Forelimb muscle (tissue), 1 donor: ENCODE measurements around the gene MDFIC. TPM values are rescaled to one million over a fixed set of nuclear protein-coding genes. Genes with fewer than 3 reads are reported as not detected.

Experiments used
- DNase-seq: peaks from one replicate; pipeline ENCODE4 v3.0.0-alpha.2; 2013; ENCODE audit warnings: low read depth
- polyA plus RNA-seq: library from polyadenylated mRNA; unstranded; fragments of 120-200 nt; gene quantifications from one replicate; pipeline ENCODE4 v1.2.1, GENCODE V29; 2013; ENCODE audit not compliant: insufficient read length

MDFIC gene
- polyA plus RNA-seq, 1 donor, result 32.2 TPM

DNA sequence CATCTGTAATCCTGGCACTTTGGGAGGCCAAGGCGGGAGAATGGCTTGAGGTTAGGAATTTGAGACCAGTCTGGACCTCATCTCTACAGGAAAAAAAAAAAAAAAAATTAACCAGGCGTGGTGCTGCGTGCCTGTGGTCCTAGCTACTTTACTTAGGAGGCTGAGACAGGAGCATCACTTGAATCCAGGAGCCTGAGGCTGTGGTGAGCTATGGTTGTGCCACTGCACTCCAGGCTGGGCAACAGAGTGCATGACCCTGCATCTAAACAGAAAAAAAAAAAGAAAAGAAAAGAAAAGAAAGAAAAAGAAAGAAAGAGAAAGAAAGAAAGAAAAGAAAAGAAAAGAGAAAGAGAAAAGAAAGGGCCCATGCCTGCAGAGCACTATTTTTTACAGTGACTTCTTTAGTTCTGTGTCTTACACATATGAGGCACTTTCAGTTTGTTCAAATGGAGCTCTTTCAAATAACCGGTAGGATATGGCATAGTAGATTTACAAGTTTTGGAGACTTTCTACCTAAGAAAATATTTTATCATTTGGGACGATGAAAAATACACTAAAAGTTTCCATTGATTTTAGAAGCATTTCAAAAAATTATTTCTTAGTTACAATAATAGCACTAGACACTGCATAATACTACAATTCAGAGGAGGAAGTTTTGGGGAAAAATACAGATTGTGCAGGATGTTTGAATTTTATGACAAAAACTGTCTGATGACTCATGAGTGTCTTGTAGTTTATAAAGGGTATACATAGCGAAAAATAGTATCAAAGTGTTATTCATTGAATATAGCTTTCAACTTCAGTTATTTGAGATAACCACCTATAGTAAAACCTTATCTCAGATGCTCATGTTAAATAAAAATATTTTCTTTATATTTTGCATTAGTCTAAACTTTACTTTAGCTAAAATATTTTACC is 75.9 kb downstream of the MDFIC start:
- no peak for DNase-seq

DNA sequence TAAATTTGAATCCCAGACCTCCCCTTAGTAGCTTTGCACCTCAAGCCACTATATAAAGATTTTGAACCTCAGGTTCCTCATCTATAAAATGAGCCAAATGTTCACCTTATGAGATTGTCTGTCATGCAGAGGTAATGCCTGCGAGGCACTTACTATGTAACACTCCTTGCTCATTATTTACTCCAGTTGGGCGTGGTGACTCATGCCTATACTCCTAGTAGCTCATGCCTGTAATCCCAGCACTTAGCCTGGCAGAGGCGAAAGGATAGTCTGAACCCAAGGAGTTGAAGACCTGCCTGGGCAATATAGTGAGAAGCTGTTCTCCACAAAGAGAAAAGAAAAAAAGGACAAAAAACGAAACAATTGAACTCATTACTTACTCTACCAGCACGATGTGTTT is 82.2 kb downstream of the MDFIC start:
- no peak for DNase-seq

DNA sequence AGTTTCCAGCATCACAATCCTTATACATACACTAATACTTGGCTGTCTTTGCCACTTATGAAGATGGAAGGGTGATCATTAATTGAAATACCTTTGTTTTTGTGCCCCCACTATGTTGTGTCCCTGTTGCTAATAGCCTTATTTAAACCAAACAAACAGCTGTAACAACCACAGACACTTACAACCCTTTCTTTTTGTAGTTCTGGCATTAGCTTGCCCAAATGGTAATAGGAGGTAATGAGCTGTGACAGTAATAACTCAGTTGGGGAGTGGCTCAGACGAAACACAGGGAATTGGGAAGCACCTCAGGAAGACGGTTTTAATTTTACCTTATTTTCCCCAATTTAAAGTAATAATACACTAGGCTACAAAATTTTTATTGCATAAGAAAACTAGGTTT is 83.4 kb downstream of the MDFIC start:
- DNase-seq, result no peak

DNA sequence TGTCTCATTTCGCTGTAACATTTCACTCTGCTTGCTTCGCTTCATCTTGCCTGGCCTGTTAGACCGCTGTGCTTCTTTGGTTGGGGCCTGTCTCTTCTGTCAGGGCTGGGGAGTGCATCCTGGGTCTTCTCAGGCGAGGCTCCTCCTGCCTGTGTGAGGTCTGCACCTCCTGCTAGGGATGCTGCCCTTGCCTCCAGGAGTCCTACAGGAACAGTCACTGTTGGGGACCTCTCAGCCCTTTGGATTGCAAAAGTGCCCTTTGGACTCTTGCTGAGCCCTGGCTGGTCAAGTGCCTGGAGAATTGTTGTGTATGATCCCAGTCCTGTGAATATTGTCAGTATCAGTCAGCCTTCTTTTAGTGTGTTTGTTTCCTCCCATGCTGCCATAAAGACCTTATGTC is 84.1 kb downstream of the MDFIC start:
- DNase-seq, result no peak

DNA sequence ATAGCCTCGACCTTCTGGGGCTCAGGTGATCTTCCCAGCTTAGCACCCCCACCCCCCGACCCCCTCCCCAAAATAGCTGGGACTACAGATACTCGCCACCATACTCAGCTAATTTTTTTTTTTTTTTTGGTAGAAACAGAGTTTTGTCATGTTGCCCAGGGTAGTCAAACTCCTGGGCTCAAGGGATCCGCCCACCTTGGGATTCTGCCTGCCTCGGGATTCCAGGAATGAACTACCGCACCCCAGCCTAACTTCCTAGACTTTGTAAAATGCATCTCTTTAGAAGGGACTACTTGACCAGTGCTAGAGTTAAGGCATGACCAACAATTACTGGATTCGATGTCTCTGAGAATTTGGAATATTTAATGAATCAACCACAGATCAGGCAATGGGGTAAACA is 85.9 kb downstream of the MDFIC start:
- no peak for DNase-seq

DNA sequence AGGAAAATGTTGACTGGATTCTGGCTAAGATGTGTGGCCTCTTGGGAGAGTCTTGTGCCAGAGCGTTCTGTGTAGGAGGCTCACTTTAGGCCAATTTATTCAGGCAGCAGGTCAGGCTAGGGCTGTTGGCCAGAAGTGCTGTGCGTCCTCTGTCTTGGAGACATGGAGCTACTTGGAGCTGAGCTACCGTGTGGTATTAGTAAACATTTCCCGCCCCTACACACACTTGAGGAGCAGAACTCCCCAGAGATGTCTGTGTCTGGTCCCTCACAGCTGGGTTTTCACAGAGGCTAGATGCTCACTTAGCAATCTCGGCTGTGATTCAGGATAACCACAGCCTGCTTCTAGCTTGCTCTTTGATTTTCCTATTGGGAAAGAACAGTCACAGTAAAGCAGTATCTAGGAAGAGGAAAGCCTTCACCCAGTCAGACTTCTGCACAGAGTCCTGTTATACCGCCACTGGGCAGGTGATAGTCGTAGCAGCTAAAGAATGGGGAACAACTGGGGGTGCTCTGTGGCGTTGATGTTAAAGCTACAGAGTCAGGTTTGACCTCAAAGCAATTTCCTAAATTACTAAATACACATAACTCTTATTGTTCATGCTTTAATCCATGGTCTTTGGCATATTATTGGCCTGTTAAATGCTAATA is 86.7 kb downstream of the MDFIC start:
- DNase-seq, result peak; percentile 72

DNA sequence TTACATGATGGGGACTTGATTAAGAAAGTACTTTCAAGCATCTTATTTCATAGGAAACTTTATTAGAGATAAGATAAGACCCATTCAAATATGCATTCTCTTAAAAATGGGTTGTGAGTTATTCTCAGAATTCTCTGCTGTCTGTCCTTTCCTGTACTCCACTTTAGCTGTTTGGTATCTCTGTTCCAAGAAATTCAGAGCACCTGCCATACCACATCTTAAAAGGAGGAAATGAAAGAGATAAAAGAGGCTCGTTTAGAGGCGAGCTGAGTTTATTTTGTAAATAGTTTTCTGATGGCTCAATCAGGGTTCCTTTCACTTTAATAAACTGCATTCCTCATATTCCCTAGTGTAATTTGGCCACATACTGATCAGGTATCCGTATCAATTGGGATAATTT is 87.2 kb downstream of the MDFIC start:
- no peak for DNase-seq

DNA sequence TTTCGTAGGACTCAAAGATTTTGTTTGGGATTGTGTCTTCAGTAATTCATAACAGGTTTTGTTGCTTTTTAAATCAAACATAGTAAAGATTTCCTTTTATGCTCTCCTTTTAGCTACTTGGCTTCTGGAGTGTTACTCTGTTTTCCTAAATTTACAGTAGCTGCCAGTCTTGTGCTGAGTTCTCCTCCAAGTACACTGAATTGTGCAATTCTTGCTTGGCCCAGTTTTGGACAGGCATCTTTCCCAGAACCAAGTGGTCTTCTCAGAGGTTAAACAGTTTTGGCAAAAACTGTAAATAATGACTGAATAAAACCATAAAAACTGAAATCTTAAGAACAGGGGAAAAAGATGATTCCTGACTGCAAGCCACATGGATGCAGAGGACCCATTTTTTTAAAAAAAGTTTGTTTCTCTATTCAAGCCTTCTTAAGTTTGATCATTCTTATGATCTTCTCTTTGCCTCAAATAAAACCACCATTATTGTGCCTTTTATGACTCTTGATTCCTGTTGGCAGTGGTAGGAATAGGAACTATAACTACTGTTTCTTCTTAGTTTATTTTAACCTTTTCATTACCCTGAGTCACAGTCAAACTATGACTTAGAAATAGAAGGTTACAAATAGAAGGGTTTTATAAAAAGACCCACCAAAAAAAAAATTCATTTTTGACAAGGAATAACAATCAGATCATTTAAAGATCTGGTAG is 88.0 kb downstream of the MDFIC start:
- peak; percentile 46 for DNase-seq

DNA sequence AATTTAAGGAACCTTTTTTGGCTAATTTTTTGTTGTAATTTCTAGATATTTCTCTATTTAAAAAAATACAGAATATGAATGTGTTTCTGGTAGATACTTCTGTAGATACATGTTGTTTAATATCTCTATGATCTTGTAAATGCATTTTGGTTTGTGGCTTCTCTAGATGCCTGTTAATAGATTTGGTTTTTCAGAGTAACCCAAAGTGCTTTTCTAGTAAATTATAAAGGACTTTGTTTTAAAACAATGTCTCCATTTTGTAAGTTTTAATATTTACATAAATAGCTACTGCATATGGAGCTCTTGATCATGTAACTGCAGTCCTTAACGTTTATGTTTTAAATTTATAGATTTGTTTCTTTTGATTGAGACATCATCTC is 88.5 kb downstream of the MDFIC start:
- DNase-seq, result no peak

DNA sequence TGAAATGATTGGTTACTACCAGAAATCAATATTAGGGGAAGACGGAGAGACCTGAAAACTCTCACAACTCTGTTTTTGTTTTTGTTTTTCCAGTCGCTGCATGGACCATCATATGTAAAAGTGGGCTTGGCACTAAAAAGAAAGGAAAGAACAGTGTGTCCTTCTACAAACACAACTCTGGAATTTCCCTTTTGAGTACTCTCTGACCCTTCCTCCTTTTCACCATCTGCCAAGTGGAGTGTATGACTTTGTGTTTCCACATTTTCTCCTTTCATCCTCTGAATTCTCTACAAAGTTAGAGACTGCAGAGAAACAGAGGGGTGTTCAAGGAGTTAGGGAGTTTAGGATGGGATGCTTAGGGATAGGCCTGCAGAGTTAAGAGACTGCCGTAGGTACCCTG is 92.0 kb downstream of the MDFIC start:
- DNase-seq, result no peak

DNA sequence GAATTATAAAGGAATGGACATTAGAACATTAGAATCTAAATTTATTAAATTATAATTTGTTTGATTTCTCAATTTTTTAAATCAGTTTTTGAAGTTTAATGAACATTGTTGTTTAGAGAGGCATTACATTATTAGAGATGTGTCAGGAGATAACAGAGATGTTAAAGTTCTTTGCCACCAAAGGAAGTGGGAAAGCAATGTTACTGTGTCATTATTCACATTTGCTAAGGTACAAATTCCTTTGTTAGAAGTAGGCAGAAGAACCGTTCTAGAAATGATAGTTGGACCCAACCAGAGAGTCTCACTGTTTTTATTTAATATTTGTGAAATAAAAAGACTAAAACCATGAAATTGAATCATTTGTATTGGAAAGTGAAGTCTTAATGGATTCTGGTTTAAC is 92.9 kb downstream of the MDFIC start:
- DNase-seq, result no peak

DNA sequence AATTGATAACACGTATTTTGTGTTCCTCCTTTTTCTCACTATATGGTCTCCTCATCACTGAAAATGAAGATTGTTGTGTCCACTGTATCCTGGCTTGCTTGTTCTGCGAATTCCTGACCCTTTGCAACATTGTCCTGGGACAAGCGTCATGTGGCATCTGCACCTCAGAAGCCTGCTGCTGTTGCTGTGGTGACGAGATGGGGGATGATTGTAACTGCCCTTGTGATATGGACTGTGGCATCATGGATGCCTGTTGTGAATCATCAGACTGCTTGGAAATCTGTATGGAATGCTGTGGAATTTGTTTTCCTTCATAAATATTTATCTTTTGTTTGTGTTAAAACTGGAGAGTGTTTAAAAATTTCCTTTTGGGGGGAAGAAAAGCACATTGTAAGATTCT is 93.7 kb downstream of the MDFIC start:
- DNase-seq, result no peak

DNA sequence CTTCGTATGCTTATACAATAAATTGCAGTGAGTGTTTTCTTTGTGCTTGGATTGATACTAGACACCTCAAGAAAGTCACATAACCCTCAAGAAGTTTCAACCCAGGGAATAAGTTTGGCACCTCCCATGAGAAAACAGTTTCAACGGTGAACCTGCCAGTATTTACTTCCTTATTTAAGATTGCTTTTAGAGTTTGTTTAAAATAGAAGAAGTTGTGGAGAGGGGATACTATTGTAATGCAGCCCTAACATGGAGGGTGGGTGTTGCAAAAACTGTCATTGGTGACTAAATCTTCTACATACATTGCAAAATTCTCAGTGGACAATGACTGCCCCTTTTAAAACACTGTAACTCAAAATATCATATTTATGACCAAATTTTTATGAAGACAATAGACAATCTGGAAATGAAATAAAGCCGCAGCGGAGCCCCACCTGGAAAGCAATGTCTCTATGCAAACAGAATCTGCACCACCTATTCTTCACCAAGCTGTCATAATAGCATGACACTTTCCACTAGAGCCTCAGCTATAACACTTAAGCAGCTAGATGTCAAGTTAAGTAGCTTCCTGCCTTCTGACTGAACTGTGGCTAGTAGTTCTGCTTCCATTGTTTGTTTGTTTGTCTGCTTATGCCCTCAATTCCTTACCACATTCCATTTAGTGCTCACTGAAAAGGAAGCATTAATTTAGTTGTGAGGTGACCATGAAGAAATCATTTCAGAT is 98.2 kb downstream of the MDFIC start:
- DNase-seq, result no peak

DNA sequence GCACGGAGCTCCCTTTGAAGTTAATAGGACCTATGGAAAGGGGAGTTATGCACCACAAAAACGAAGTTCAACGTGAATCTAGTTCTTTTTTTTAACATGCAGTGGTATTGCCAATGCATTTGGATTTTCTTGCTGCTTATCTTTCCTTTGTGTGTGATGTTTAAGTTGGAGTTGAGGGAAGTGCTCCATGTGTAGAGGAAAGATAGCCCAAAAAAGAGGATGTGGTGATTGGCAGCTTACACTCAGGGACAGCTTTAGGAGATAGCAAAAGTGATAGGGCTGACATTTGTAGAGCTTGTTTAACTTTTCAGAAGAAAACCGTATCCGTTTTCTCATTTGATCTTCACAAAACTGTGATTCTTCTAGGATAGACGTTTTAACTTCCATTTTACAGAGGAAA is 101.3 kb downstream of the MDFIC start:
- no peak for DNase-seq

DNA sequence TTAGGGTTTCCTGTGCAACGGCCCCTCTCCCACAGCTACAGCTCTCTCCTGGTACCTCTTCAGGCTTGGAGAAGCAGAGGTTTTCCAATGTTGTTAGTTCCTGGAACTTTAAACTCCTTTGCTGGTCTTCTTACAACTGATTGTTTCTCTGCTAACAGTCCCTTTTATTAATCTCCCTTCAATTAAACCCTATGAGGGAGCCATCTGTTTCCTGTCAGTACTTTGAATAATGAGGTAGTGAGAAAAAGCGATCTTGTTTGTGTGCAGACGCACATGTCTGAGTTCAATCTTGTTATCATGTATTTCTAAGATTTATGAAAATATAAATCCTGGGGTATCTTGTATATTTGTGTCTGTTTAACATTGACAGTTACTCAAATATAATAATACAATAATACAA is 102.4 kb downstream of the MDFIC start:
- no peak for DNase-seq

DNA sequence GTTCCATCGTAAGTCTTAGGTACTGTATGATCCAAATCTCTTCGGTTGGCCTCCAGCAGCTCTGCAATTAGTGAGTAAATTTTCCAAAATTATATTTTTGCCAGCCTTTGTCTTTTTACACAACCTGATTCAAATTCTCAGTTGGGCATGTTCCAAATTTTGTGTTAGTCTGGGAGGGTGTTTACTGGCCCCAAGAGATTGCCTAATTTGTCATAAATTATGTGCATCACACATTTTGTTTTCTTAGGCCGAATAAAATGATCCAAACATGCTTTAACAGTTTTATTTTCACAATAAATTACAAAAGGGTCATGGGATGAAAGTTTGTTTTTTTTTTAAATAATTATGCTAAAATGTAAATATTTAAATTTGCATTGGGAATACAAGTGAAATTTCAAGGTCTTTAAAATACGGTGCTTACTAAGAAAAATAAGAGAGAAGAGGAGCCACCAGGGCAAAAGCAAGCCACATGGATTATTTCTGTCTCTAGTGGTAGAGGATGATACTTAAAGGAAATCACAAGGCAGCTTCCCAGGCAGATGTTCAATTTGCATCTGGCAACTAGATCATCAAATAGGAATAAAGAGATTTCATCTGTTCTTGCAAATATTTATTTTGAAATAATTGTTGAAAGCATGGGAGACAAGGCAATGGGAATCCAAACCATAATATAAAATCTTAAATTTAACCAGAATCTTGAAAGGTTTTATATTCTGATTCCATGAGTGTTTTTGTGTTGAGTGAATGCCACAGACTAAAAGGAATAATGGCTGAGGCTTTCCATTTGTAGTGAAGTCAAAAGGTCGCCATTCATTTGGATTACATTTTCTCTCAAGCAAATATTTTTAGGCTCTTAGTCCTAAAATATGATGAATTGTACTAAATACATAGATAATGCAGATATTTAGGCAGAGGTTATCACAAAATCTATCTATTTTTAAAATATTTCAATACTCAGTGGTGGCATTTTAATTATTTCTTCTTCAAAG is 111.1 kb downstream of the MDFIC start:
- DNase-seq, result no peak

DNA sequence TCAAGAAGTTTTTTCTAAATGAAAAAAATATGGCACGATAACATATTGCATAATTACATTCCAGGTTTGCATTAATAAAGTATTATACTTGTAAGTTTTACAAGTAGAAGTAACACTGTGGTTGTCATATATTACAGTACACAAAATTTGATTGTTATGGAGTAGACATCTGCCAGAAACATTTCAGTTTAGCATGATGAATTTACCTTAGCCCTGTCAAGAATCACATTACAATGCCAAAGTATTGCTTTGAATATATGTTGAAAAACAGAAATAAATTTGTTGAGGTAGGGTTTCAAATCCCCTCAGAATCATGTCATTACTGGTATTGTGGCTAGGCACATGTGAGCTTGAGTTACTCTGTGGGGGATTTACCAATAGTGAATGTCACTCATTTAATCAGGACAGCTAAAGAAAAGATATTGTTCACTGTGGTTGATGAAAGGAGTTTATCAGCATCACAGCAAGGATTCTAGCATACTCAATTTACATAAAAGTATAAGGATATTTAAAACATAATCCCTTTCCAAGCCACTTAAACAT is 112.1 kb downstream of the MDFIC start:
- DNase-seq, result no peak

DNA sequence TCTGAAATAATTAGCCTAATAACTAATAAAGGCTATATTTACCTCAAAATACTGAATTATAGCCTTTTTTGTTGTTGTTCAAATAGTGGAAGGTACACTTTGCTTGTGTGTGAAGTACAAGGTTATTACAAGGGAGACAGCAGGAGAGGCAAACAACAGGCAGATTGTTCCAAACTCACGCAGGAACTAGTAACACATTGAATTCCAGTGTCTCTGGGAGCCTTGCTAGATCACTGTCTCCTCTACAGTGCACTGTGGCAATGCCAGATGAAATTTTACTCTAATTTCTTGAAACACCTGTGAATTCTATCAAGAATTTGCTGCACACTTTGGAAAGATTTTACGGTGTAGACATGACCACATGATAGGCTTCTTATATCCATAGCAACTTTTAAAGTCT is 112.6 kb downstream of the MDFIC start:
- DNase-seq, result no peak

DNA sequence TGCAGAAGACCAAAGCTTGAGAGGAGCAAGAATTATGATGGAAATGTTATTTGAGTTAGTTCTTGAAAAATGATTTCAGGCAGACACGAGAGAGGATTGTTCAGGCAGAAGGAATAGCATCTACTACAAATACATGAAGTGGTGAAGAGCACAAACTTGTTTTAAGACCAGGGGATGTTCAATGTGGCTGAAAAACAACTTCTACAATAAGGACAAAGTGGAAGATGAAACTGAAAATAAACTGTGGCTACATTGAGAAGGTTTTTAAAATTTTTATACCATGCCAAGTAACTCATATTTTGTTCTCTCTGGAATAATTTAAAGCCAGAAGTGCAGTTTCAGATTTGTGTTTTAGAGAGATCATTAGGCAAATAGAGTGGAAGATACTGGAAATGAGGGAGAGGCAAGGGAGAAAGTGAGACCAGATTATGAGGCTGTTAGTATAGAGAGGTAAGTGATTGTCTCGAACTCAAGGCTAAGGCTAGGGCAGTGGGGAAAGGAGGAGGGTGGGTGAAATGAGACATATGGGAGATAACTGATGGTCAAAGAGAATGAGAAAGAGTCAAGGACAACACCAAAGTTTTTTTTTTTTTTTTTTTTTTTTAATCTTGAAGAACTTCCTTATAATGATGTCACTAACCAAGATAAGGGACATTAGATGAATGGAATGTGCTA is 115.4 kb downstream of the MDFIC start:
- no peak for DNase-seq

DNA sequence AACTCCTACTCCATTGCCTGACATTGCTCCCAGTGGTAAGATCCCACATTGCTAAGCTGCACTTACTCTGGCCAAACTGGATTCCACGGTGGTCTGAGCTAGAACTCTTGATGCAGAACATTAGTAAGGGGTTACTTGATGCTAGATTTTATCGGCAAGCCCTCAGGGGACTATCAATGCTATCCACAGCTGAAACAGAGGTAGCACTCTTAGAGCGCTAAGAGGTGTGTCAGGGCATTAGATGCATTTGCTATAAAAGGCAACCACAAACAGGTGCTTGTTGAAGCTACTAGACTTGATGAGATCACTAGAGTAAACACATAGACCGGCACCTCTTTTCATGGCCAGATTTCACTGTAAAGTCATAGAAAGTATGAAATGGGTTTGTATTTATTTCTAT is 116.3 kb downstream of the MDFIC start:
- DNase-seq, result no peak
